AG04450 (cell line): ENCODE measurements around the gene GNPTAB. TPM values are rescaled to one million over a fixed set of nuclear protein-coding genes. Genes with fewer than 3 reads are reported as not detected.
A peak's percentile ranks its signal among the peaks of the same experiment; 100 is the strongest.

Source experiments
- CTCF ChIA-PET: fragments of 300-600, 350-600 bp; formaldehyde crosslinking; extraction: SDS; loops from one replicate; lab custom pipeline; 2022; ENCODE audit warnings: antibody characterized with exemption, inconsistent platforms; lab: Charles Lee
- POLR2A ChIA-PET: fragments of 350-600 bp; formaldehyde crosslinking; extraction: SDS; loops from one replicate; lab custom pipeline; 2021; ENCODE audit warnings: antibody characterized with exemption, inconsistent platforms; lab: Yijun Ruan, JAX
- DNase-seq: peaks from one replicate; pipeline ENCODE4 v3.0.0-alpha.2; 2011; ENCODE audit warnings: low read depth, low spot score
- H3K27ac ChIP-seq: one replicate; pipeline ENCODE4 v1.5.1; 2012; ENCODE audit warnings: low read depth, low read length, control low read depth
- H3K27me3 ChIP-seq: one replicate; pipeline ENCODE4 v1.6.0; 2012; ENCODE audit warnings: low read length; ENCODE audit not compliant: control insufficient read depth, insufficient read depth
- H3K4me3 ChIP-seq: 2 replicates; pipeline ENCODE4 v1.5.1; 2011; ENCODE audit warnings: mild to moderate bottlenecking, low read depth, low read length, control low read depth
- H3K9me3 ChIP-seq: 2 replicates; pipeline ENCODE4 v1.5.1; 2012; ENCODE audit warnings: low read length; ENCODE audit not compliant: control insufficient read depth, insufficient read depth
- polyA plus RNA-seq: library from polyadenylated mRNA; depleted of rRNA; stranded (reverse); fragments of >200 nt; gene quantifications from 2 replicates; pipeline ENCODE4 v1.2.3, GENCODE V29; 2011
- TF ChIP-seq, protein P1 (sequence below): IDR thresholded peaks from 2 replicates; pipeline ENCODE4 v1.5.1; 2011; ENCODE audit warnings: low read depth, low read length, control low read depth, inconsistent platforms

Gene GNPTAB
- polyA plus RNA-seq, 1 experiment = 34.3 TPM

DNA sequence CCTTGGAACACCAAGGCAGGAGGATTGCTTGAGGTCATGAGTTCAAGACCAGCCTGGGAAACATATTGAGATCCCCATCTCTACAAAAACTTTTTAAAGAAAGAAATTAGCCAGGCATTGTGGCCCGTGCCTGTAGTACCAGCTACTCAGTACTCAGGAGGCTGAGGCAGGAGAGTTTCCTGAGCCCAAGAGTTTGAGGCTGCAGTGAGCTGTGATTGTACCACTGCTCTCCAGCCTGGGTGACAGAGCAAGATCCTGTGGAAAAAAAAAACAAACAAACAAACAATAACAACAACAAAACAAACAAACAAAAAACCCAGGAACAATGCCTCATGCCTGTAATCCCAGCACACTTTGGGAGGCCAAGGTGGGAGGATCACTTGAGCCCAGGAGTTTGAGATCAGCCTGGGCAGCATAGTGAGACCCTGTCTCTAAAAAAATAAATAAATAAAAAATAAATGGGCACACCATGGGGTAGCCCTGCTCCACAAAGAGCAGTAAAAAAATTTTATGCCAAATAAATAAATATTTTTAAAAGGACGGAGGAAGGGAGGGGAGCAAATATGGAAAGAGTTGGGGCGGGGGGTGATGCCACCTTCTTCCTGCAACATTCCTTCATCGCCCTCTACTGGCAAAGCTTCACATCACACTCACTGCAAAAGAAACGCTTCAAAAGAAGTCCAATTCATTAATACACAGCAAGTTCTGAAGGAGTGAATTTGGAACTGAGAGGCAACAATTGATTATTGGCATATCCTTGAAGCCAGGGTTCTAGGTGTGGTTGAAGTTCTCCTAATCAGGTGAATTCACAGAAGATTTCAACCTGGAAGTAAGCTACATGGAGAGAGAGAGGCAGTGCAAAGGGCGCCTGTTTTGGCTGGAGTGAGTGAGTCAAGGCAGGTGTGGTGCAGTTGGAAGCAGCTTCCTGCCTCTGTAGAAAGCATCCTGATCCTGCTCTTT lies 8.8 kb upstream of the GNPTAB start:
- Histone ChIP-seq H3K27me3 (no peaks in the 10 kb centered on the region), H3K27ac (no peak overlapping the region), H3K9me3 (no peaks in the 10 kb centered on the region), H3K4me3 (no peak overlapping the region)
- TF ChIP-seq, protein P1, sequence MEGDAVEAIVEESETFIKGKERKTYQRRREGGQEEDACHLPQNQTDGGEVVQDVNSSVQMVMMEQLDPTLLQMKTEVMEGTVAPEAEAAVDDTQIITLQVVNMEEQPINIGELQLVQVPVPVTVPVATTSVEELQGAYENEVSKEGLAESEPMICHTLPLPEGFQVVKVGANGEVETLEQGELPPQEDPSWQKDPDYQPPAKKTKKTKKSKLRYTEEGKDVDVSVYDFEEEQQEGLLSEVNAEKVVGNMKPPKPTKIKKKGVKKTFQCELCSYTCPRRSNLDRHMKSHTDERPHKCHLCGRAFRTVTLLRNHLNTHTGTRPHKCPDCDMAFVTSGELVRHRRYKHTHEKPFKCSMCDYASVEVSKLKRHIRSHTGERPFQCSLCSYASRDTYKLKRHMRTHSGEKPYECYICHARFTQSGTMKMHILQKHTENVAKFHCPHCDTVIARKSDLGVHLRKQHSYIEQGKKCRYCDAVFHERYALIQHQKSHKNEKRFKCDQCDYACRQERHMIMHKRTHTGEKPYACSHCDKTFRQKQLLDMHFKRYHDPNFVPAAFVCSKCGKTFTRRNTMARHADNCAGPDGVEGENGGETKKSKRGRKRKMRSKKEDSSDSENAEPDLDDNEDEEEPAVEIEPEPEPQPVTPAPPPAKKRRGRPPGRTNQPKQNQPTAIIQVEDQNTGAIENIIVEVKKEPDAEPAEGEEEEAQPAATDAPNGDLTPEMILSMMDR = peak; percentile 89
- ChIA-PET CTCF (interaction anchor here (0.6 to 5.6 kb wide), 52 partner anchors 11 to 437 kb away, joined by 3 to 97 read pairs (median 5); partner anchors contain the start of genes ARL1 and GNPTAB), POLR2A (interaction anchor here (0.6 to 1.2 kb wide), 3 partner anchors 10 to 66 kb away, joined by 3 to 5 read pairs (median 5); no protein-coding TSS in a partner anchor)
- peak; percentile 45 for DNase-seq

DNA sequence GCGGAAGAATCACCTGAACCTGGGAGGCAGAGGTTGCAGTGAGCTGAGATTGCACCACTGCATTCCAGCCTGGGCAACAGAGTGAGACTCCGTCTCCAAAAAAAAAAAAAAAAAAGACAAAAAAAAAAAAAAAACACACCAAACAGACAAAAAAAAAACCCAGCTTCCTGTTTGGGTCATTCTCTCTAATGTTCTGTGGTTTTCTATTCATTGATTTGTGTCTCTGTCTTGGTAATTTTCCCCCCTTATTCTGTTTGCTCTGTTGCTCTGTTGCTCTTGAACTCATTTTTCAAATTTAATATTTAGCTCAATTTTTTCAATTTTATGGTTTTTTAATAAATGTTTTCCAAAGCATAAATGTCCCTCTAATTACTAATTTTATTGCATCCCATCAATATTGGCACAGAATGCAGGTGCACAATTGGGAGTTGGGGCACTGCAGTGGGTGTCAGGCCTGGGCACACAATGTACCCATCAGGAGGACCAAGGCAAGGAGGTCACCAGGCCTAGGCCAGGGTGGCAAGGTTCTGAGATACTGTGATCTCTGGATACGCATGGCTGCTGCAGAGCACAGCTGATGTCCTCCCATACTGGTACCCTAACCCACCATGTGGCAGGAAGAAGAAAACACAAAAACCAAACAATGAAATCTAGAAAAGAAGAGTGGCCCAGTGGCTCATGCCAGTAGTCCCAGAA lies 8.0 kb upstream of the GNPTAB start:
- Histone ChIP-seq H3K27ac (no peak overlapping the region), H3K9me3 (no peaks in the 10 kb centered on the region), H3K27me3 (no peaks in the 10 kb centered on the region), H3K4me3 (no peak overlapping the region)
- TF ChIP-seq, protein P1 = no peak
- no peak for DNase-seq
- CTCF ChIA-PET = interaction anchor here (0.7 to 5.6 kb wide), 25 partner anchors 10 to 431 kb away, joined by 3 to 97 read pairs (median 7); partner anchors contain the start of genes ARL1 and GNPTAB
- POLR2A ChIA-PET = interaction anchor here (0.6 kb wide), 1 partner anchor 9 kb away, joined by 5 read pairs; no protein-coding TSS in a partner anchor

DNA sequence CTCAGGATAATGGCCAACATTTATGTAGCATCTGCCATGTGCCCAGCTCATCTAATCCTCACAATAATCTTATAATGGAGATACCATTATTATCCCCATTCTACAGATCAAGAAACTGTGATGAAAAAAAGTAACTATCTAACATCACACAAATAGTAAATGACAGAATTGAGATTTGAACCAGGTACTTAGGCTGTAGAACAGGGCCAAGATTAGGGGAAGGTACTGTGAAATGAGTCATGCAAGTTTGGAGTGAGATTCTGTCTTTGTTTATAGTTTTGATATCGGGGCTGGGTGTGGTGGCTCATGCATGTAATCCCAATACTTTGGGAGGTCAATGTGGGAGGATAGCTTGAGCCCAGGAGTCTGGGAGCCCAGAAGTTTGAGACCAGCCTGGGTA lies 1.3 kb upstream of the GNPTAB start:
- POLR2A ChIA-PET = no interaction called here
- Histone ChIP-seq H3K4me3 (no peak overlapping the region), H3K27ac (no peak overlapping the region), H3K9me3 (no peaks in the 10 kb centered on the region), H3K27me3 (no peaks in the 10 kb centered on the region)
- TF ChIP-seq, protein P1 = no peak
- CTCF ChIA-PET = interaction anchor here (0.6 to 10.5 kb wide), 14 partner anchors 8 to 652 kb away, joined by 3 to 124 read pairs (median 6); no protein-coding TSS in a partner anchor
- DNase-seq = no peak

DNA sequence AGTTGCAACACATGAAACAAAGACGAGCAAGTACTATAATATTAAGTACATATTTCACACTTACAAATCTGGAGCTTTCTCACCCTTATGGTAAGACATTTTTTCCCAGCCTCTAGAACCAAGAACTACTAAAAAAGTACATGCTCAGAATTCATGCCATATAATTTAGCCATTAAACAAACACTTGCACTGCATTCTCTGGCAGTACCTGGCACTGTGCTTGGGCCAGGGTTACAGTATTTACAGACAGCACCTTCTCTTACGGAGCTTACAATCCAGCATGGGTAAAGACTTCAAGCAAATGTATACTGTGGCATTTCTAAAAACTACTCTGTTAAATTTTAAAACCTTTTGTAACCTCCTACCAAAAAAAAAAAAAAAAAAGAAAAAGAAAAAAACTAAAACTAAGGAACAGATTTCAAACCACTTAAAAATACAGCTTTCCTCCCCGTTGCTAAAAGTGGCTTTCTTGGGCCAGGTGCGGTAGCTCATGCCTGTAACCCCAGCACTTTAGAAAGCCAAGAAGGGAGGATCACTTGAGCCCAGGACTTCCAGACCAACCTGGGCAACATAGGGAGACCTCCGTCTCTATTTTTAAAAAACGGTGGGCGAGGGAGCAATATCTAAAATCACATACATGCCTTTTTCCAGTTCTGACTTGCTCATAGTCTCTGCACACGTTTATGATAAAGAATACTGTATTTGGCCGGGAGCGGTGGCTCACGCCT lies 956 bp downstream of the GNPTAB start:
- TF ChIP-seq, protein P1 = no peak
- ChIA-PET POLR2A (interaction anchor here (0.6 to 1.7 kb wide), 5 partner anchors 9 to 744 kb away, joined by 3 to 6 read pairs (median 5); partner anchors contain the start of gene DRAM1), CTCF (interaction anchor here (0.5 to 10.5 kb wide), 29 partner anchors 8 to 938 kb away, joined by 3 to 124 read pairs (median 5); no protein-coding TSS in a partner anchor)
- H3K27ac ChIP-seq = no peak overlapping the region
- peak overlapping the region; percentile 96 for H3K4me3 ChIP-seq
- H3K27me3 ChIP-seq = no peaks in the 10 kb centered on the region
- H3K9me3 ChIP-seq = no peaks in the 10 kb centered on the region
- no peak for DNase-seq
